Measurements from ENCODE around the gene TACO1. TPM values are rescaled to one million over a fixed set of nuclear protein-coding genes. Genes with fewer than 3 reads are reported as not detected.
A peak's percentile ranks its signal among the peaks of the same experiment; 100 is the strongest.

TACO1 gene
- polyA plus RNA-seq, 3 donors: 11.5 to 18.9 (median 17.8) TPM

DNA sequence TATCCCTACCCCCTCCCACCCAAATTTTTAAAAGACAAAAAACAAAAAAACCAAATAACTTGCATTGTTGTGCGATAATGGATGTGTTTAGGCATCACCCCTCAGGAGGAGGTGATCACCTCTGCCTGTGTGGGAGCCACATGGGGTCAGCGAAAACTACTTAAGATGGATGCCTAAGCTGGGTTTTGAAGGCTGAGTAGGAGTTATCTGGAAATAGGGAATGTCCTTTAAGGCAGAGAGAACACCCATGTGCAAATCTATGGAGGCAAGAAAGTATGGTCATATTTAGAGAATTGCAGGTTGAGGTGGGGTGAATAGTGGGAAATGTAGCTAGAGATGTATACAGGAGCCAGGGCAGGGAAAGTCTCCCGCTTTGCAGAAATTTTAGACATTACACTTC, 5.6 kb upstream of the TACO1 start:
- H3K27ac ChIP-seq (ENCODE audit: low read depth, low read length): no peak overlapping the region
- WGBS, 3 donors: 96 to 98% (median 97%) methylated on average over 3 of the region's 3 CpGs

DNA sequence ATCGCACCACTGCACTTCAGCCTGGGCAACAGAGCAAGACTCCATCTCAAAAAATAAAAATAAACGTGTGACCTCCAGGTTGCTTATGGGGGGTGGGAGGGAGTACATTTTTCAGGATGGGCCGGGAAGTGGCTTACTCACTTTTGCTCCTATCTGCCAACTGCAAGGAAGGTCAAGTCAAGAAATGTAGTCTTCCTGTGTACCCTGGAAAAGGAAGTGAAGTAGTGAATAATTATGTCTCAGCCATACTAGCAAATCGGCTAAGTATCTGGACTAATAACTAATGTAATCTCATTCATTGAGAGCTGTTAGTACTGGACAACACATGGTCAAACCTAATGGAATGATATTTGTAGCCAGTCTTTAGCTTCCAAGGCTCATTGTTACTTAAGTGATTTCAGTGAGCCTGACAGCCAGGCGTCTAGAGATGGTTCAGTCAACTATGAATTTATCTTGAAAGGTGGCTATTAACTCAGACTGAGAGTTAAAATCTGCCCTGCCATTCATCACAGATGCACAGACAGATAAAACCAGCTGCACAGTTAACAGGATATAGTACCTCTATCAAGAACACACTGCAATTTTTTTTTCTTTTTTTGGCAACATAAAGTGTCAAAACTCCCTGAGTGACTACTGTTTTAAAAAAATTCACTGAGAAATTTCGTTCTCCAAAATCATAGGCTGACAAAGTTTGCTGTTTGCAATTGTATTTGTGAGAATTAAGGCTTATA, 3.7 kb upstream of the TACO1 start:
- no peak overlapping the region for H3K27ac ChIP-seq (ENCODE audit: low read depth, low read length)
- WGBS, 3 donors: 55 to 63% (median 55%) methylated on average over 6 of the region's 6 CpGs

DNA sequence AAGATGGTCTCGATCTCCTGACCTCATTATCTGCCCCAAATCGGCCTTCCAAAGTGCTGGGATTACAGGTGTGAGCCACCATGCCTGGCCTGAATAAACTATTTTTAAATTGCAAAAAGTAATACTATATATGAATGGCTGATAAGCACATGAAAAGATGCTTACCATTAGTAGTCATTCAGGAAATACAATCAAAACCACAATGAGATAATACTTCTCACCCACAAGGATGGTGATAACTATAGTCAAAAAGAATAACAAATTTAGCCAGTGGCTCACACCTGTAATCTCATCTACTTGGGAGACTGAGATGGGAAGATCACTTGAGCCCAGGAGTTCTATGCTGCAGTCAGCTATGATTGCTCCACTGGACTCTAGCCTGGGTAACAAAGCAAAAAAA, 2.4 kb upstream of the TACO1 start:
- no peak overlapping the region for H3K27ac ChIP-seq (ENCODE audit: low read depth, low read length)
- 86 to 88% (median 87%) methylated on average over 2 of the region's 2 CpGs for WGBS, 3 donors

- 39 to 56% (median 52%) methylated on average over 9 of the region's 9 CpGs for WGBS, 3 donors
- no peak overlapping the region for H3K27ac ChIP-seq (ENCODE audit: low read depth, low read length)
Measured at GRCh38 chr17:63601439-63602371, 1.0 kb downstream of the TACO1 start.

DNA sequence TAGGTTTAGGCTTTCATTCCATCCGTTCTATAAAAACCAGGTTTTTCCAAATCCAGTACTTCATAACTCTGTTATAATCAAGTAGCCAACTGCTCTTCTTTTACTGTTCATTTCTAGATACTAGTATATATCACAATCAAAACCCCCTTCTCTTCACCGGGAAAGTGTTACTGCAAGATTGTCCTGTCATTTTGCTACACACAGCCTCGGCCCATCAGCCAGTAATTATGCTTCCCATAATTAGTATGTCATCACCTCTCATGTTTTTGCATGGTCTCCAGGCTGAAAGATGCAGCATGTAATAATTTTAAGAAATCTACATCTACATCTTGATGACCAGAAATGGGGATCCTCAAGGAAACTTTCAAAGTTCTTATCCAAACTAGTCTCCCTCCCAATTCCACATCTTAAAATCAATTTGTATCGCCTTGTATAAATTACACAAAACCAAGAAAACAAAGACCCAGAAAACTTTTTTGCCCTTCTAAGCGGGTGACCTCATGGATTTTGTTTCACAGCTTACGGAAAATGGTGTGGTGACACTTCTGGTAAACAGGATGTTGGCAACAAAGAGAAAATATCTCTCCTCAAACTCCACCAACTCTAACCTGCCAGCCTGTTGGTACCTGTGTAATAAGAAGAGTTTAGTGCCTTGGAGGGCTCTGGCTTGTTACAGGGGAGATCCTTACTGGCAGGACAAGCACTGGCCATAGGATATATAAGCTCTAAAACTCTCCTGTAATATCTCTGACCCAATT, 9.3 kb downstream of the TACO1 start:
- no peak overlapping the region for H3K27ac ChIP-seq (ENCODE audit: low read depth, low read length)
- WGBS, 3 donors: 80 to 90% (median 82%) methylated on average over 6 of the region's 6 CpGs

GRCh38 chr17:63610854-63611253, 10.2 kb downstream of the TACO1 start:
- 93 to 96% (median 94%) methylated on average over 10 of the region's 10 CpGs for WGBS, 3 donors
- H3K27ac ChIP-seq (ENCODE audit: low read depth, low read length): no peak overlapping the region

DNA sequence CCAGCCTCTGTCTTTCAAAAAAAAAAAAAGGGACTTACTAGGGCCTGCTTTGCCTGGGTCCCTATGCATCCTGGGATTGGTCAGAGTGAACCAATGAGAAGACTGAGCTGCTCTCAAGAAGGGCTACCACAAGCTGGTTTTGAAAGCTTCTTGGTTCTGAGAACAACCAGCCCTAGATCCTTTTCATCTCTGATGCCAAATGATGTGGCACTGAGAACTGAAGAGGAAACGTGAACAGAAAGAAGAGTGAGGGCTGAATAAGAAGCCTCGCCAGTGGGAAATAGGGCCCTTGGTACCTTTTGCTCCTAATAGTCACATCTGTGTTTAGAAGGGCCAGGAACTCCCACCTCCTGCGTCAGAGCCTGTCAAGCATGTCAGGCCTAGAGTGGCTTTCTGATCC, 10.7 kb downstream of the TACO1 start:
- WGBS, 3 donors: 74 to 94% (median 85%) methylated on average over 3 of the region's 3 CpGs
- no peak overlapping the region for H3K27ac ChIP-seq (ENCODE audit: low read depth, low read length)

DNA sequence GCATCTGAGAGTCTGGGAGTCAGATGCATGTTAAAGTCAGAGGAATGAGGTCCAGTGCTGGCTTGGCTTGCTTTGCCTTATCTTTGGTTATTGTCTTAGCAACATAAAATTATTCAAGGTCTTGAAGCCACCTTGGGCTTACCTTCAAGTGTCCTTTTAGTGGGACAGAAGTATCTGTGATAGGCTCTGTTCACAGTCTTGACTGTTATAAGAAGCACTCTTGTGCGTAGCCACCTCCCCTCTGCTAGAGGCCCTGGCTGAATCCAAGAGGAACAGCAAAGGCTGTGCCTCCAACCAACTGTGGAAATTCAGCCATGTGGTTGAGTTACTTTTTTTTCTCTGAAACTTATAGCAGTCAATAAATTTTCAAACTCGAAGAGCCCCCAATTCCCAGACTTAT, 13.0 kb downstream of the TACO1 start:
- WGBS, 3 donors: 89 to 92% (median 89%) methylated on average over 2 of the region's 2 CpGs
- H3K27ac ChIP-seq (ENCODE audit: low read depth, low read length): no peak overlapping the region

DNA sequence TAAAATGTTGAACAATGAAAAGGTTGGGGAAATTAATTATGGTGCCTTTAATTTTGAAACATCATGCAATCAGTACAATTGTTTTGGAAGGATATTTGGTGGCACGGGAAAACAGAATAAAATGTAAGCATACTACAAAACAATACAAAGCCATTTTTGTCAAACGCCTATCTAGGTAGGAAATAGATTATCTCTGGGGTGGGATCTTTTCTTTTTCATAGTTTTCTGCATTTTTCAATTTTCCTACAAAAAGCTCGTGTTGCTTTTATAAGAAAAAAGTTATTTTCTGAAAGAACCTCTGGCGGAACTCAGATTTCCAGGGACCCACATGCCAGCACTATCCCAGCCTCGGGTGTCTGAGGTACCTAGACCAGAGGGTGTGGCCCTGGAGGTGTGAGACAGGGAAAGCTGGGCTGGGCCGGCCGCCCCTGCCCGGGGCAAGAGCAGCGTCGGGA, 20.6 kb downstream of the TACO1 start:
- 8 to 9% (median 9%) methylated on average over 10 of the region's 10 CpGs for WGBS, 3 donors
- no peak overlapping the region for H3K27ac ChIP-seq (ENCODE audit: low read depth, low read length)

GRCh38 chr17:63621684-63622573, 21.2 kb downstream of the TACO1 start, which contains the start of gene MAP3K3:
MAP3K3 (plus strand) TSS chr17:63622417; CDS start chr17:63622760, 343 bp downstream.
- peak within 1 kb of the TSS; percentile 77 for H3K27ac ChIP-seq (ENCODE audit: low read depth, low read length)
- 0 to 1% (median 1%) methylated on average over 69 to 75 of the region's 75 CpGs for WGBS, 3 donors

DNA sequence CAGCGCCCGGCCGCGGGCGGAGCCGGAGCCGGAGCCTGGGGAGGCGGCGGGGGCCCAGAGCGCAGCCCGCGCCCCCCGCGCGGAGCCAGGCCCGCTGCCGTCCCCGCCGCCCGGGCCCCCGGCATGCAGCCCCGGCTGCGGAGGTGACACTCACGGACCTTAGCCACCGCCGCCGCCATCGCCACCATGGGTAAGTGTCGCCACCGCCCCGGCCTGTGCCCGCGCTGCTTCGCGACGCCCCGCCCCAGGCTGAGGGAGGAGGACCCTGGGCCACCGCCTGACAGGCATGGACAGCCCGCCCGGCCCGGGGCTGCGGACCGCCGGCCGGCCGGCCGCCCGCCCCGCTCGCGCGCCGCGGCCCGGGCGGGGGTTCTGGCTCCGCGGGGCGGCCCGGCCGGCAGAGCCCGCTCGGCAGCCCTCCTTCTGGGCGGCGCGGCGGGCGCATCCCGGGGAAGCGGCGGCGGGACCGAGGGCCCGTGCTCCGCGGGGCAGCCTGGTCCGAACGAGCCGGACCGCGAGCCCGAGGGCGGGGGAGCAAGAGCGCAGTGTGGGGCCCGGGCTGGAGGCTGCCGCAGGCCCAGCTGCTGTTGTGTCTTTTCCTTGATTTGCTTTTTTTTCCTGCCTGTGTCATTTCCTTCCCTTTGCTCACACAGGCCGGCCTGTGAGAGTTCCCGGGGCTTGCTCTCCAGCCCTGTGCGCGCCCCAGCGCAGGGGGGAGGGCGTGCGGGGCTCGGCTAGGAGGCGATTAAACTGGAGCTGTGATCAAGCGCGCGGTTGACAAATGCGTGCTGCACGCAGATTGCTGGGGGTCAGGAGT, 22.1 kb downstream of the TACO1 start:
- peak overlapping the region; percentile 77 for H3K27ac ChIP-seq (ENCODE audit: low read depth, low read length)
- WGBS, 3 donors: 0% methylated on average over 66 to 100 of the region's 100 CpGs

DNA sequence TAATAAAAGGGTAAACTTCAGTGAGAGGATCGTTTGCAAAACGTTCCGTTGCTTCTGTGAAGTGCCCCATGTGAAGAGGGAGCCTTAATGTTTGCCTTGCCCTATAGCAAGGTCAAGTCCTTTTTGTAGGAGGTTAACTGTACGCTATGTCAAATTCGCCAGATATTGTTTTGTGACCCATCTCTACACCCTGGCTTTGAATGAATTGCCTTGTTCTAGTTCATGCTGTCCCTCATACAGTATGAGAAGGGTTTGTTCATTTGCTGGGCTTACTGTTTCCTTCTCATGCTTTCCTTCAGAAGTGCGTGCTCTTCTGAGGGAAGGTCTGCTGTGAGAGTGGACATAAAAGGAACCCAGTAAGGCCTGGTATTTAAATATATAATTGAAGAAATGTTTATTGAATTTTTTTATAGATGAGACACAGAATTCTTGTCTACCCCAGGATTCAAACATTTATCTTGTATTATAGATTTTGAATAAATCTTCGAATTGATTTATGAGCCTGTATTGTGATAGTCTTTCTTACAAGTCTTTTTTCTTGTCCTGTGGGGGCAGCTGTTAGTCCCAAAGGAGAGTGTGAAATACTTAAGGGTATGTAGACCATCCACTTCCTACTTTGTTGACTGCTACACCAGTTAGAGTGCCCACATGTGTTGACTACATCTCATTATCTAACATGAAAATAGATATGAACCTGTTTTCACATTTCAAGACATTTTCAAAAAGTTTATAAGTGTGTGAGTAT, 23.3 kb downstream of the TACO1 start:
- H3K27ac ChIP-seq (ENCODE audit: low read depth, low read length): no peak overlapping the region
- WGBS, 3 donors: 25 to 40% (median 38%) methylated on average over 7 of the region's 7 CpGs

DNA sequence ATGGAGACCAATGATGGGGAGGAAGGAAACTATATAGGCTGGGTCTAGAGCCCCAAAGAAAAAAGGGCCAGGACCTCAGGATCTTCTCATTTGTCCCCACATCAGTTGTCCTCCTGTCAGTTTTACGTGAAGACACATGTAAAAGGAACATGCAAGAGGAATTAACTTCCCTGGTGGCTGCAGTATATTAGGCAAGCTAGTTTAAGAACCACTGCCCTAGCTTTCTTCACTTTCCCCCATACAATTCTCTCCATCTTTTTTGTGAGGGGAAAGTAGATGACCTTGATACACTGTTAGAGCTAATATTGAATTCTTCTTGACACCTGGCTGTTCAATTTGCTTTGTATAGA, 23.8 kb downstream of the TACO1 start:
- WGBS, 3 donors: 53 to 94% (median 71%) methylated on average over 1 of the region's 1 CpG
- no peak overlapping the region for H3K27ac ChIP-seq (ENCODE audit: low read depth, low read length)

DNA sequence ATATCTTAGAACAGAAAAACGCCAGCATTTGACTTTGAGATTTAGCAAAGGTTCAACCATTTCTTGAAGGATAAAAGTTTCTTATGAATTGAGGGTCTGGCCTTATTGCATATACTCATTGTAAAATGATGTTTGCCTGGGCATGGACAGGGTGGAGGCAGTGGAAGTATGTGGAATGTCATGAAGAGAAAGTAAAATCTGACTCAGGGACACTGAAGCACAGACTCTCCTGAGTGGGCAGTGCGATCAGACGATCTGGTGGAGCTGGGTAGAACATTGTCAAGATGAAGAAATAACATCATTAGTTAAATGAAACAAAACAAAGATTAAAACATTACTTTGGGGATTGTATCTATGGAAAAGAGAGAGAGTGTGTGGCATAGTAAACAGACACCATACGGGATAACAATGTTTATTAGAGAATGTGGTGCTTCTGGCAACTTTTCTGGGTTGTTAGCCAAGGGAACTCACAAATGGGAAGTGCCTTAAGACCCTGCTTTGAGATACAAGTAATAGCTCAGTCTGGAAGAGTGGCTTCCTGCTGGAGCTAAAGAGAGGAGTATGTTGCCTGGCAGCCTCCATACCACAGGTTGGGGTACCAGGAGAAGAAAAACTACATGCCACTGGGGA, 26.0 kb downstream of the TACO1 start:
- 45 to 62% (median 59%) methylated on average over 4 of the region's 4 CpGs for WGBS, 3 donors
- H3K27ac ChIP-seq (ENCODE audit: low read depth, low read length): no peak overlapping the region

DNA sequence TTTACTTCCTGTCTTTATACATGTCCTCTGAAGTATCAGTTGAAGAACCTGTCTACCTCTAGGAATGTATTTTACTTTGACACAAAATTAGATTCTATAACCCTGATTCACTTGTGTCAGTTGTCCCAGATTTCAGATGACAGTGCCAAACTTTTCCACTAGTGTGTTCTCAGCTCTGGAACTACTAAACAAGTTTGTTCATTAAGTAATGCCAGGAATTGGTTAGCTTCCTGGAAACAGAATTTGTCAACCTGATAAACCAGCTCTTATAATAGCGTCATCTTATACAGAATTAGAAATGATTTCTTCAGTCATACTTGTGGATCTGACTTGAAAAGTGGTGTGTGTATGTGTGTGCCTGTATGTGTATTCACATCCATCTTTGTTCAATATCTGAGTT, 28.9 kb downstream of the TACO1 start:
- no peak overlapping the region for H3K27ac ChIP-seq (ENCODE audit: low read depth, low read length)
- WGBS, 3 donors: 36 to 73% (median 63%) methylated on average over 1 of the region's 1 CpG

DNA sequence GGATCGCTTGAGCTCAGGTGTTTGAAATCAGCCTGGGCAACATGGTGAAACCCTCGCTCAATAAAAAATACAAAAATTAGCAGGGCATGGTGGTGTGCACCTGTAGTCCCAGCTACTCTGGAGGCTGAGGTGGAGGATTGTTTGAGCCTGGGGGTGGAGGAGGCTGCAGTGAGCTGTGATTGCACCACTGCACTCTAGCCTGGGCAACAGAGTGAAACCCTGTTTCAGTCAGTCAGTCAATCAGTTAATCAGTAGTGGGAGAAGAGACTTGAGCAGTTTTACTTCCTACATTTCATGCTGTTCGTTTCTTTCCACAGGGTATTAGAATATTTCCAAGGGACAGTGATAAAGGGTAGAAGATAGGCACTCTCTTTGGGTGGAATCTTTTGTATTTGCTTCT, 30.4 kb downstream of the TACO1 start:
- 84 to 85% (median 85%) methylated on average over 3 of the region's 3 CpGs for WGBS, 3 donors
- no peak overlapping the region for H3K27ac ChIP-seq (ENCODE audit: low read depth, low read length)

Data from adipose tissue (tissue), 3 donors.